Stimulated activated CD4-positive, alpha-beta T cell treated with anti-CD3 and anti-CD28 coated beads, Interleukin-15, amount 100 ng/mL, for 24 hours (primary cell): ENCODE data around the gene KRT85.
A peak's percentile ranks its signal among the peaks of the same experiment; 100 is the strongest.

ENCODE experiments used
- DNase-seq: peaks from one replicate; pipeline ENCODE4 v3.0.0-alpha.2; 2020

Gene KRT85

GRCh38 chr12:52364061-52364460 is 3.2 kb downstream of the KRT85 start:
- DNase-seq = no peak

- DNase-seq = no peak
Observed at GRCh38 chr12:52363111-52363679, 4.1 kb downstream of the KRT85 start.

- DNase-seq = no peak
Observed at GRCh38 chr12:52362118-52362726, 5.1 kb downstream of the KRT85 start.

GRCh38 chr12:52361553-52361952 is 5.7 kb downstream of the KRT85 start:
- no peak for DNase-seq

- DNase-seq = no peak
Observed at GRCh38 chr12:52360663-52361271, 6.5 kb downstream of the KRT85 start.

- DNase-seq = no peak
Observed at GRCh38 chr12:52360106-52360662, 7.1 kb downstream of the KRT85 start.

GRCh38 chr12:52359621-52360061 is 7.6 kb downstream of the KRT85 start:
- DNase-seq = no peak

- DNase-seq = peak; percentile 12
Observed at GRCh38 chr12:52358575-52359350, 8.5 kb downstream of the KRT85 start.

- no peak for DNase-seq
Observed at GRCh38 chr12:52356762-52357580, 10.3 kb downstream of the KRT85 start.

GRCh38 chr12:52356031-52356761 is 11.1 kb downstream of the KRT85 start:
- no peak for DNase-seq

- DNase-seq = no peak
Observed at GRCh38 chr12:52355176-52355575, 12.1 kb downstream of the KRT85 start.

GRCh38 chr12:52354200-52354599 is 13.1 kb downstream of the KRT85 start:
- no peak for DNase-seq

- DNase-seq = no peak
Observed at GRCh38 chr12:52353766-52354165, 13.5 kb downstream of the KRT85 start.

GRCh38 chr12:52352951-52353350 is 14.3 kb downstream of the KRT85 start:
- DNase-seq = no peak

- peak; percentile 27 for DNase-seq
Observed at GRCh38 chr12:52351196-52352059, 15.9 kb downstream of the KRT85 start.

- no peak for DNase-seq
Observed at GRCh38 chr12:52350786-52351185, 16.5 kb downstream of the KRT85 start.

GRCh38 chr12:52350021-52350620 is 17.2 kb downstream of the KRT85 start:
- no peak for DNase-seq

GRCh38 chr12:52349196-52349595 is 18.1 kb downstream of the KRT85 start:
- no peak for DNase-seq

GRCh38 chr12:52347551-52348510 is 19.4 kb downstream of the KRT85 start:
- DNase-seq = no peak
